ENCODE results near the gene COL19A1. TPM values are rescaled to one million over a fixed set of nuclear protein-coding genes. Genes with fewer than 3 reads are reported as not detected.

COL19A1 gene
- total and polyA plus RNA-seq, 2 of the 13 experiments (the other 11 are each of a cell fraction or from before 2014, with no cell fraction given) = not detected

DNA sequence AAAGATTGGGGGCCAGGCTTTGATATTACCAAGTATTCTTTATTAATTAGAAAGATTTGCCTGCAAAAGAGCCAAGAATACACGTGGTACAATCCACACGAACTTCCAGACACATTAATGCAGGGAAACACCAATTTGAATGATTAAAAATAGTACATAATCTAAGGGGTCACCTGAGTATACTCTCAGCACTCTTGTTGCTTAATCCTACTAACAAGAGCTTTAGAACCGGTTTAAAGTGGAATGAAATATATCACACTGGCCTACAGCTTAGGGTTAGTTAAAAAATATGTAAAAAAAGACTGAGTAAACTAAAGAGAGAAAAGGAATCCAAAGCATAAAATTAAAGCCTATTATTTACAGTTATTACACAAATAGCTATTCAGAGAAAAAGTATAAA, 387.6 kb downstream of the COL19A1 start:
- WGBS (ENCODE audit: low lambda C conversion rate) = 1% methylated on average over 3 of the region's 3 CpGs
- no peaks in the 10 kb centered on the region for H4K20me1 ChIP-seq (ENCODE audit: insufficient read depth, low read length)
- H3K9me3 ChIP-seq (ENCODE audit: low read length) = no peaks in the 10 kb centered on the region
- H3K27ac ChIP-seq (ENCODE audit: extremely low read length, insufficient read depth, low read length) = no peak overlapping the region
- in situ Hi-C loops (cut with HindIII; ENCODE audit: extremely low pct_ligation_motif_present, low pct_unique_long_range_greater_than_20kb) = no loop called here
- no peaks in the 10 kb centered on the region for H3K79me2 ChIP-seq (ENCODE audit: insufficient read depth, low read length)
- H3K27me3 ChIP-seq (ENCODE audit: control insufficient read depth in 1 of 2, insufficient read depth in 2 of 2, low read length in 2 of 2) = no peaks in the 10 kb centered on the region
- TF ChIP-seq KLF13 (CRISPR knock-in tag; IDR thresholded peaks at IDR 0.05) (no peak), HMG20B (CRISPR knock-in tag; conservative IDR thresholded peaks at IDR 0.05) (no peak), SRY (CRISPR knock-in tag; IDR thresholded peaks at IDR 0.05) (no peak), MIER2 (CRISPR knock-in tag; IDR thresholded peaks at IDR 0.05) (no peak), RAD21 (CRISPR knock-in tag; IDR thresholded peaks at IDR 0.05) (no peak), GPN1 (CRISPR knock-in tag; IDR thresholded peaks at IDR 0.05; ENCODE audit: borderline replicate concordance) (no peak), ZNF20 (CRISPR knock-in tag; IDR thresholded peaks at IDR 0.05) (no peak)
- FAIRE-seq (no peak), DNase-seq (ENCODE audit: low spot score) (no peak), ATAC-seq (no peak)
- intact Hi-C loops (cut with micrococcal nuclease; ENCODE audit: unreplicated experiment) = no loop called here
- H3K9ac ChIP-seq (ENCODE audit: insufficient read depth, low read depth, low read length) = no peak overlapping the region
- POLR2A ChIA-PET = no interaction called here
- no TSS peak for BruUV-seq (replicated peaks)
- no peaks in the 10 kb centered on the region for H3K4me1 ChIP-seq (ENCODE audit: insufficient read depth, low read length)
- no peaks in the 10 kb centered on the region for H3K36me3 ChIP-seq (replicated peaks in 1 of 2; ENCODE audit: control insufficient read depth in 1 of 2, insufficient read depth in 2 of 2, low read length in 2 of 2)
- no peak overlapping the region for H3K4me2 ChIP-seq (ENCODE audit: low read depth, low read length)
- no peak overlapping the region for H2AFZ ChIP-seq (ENCODE audit: low read length)
- CTCF ChIA-PET (ENCODE audit: low intra/inter-chr PET ratio, low total read pairs) = no interaction called here
- no peak overlapping the region for H3K4me3 ChIP-seq (replicated peaks in 1 of 3; ENCODE audit: insufficient read depth in 1 of 3, low read depth in 2 of 3, low read length in 3 of 3)

DNA sequence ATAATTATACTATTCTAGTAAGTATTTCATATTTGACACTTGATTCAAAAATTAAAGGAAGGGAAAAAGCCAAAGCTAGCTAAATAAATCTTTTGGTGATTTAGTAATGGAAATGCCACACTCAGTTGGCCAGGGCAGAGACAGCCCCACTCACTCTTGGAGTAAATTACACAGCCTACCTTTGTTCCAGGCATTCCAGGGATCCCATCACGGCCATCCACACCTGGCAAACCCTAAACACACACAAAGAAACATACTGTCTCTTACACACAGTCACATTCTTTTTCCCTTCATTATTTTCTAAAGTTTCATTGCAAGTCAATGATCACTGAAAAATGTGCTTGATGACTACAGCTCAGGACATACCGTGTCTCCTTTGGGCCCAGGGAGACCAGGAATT, 388.4 kb downstream of the COL19A1 start:
- H3K27me3 ChIP-seq (ENCODE audit: control insufficient read depth in 1 of 2, insufficient read depth in 2 of 2, low read length in 2 of 2) = no peaks in the 10 kb centered on the region
- intact Hi-C loops (cut with micrococcal nuclease; ENCODE audit: unreplicated experiment) = no loop called here
- ATAC-seq (no peak), DNase-seq (ENCODE audit: low spot score) (no peak), FAIRE-seq (no peak)
- ChIA-PET POLR2A (no interaction called here), CTCF (ENCODE audit: low intra/inter-chr PET ratio, low total read pairs) (no interaction called here)
- no peak overlapping the region for H3K4me3 ChIP-seq (replicated peaks in 1 of 3; ENCODE audit: insufficient read depth in 1 of 3, low read depth in 2 of 3, low read length in 3 of 3)
- 2% methylated on average over 2 of the region's 2 CpGs for WGBS (ENCODE audit: low lambda C conversion rate)
- H4K20me1 ChIP-seq (ENCODE audit: insufficient read depth, low read length) = no peaks in the 10 kb centered on the region
- no peaks in the 10 kb centered on the region for H3K9me3 ChIP-seq (ENCODE audit: low read length)
- H3K79me2 ChIP-seq (ENCODE audit: insufficient read depth, low read length) = no peaks in the 10 kb centered on the region
- no peak overlapping the region for H2AFZ ChIP-seq (ENCODE audit: low read length)
- no TSS peak for BruUV-seq (replicated peaks)
- in situ Hi-C loops (cut with HindIII; ENCODE audit: extremely low pct_ligation_motif_present, low pct_unique_long_range_greater_than_20kb) = no loop called here
- no peaks in the 10 kb centered on the region for H3K4me1 ChIP-seq (ENCODE audit: insufficient read depth, low read length)
- H3K9ac ChIP-seq (ENCODE audit: insufficient read depth, low read depth, low read length) = no peak overlapping the region
- no peak overlapping the region for H3K4me2 ChIP-seq (ENCODE audit: low read depth, low read length)
- H3K27ac ChIP-seq (ENCODE audit: extremely low read length, insufficient read depth, low read length) = no peak overlapping the region
- no peaks in the 10 kb centered on the region for H3K36me3 ChIP-seq (replicated peaks in 1 of 2; ENCODE audit: control insufficient read depth in 1 of 2, insufficient read depth in 2 of 2, low read length in 2 of 2)
- TF ChIP-seq PHB2 (IDR thresholded peaks at IDR 0.05; ENCODE audit: partially characterized antibody) = no peak
- TF ChIP-seq REPIN1 (CRISPR knock-in tag; IDR thresholded peaks at IDR 0.05; ENCODE audit: borderline replicate concordance, low read depth) = no peak
- TF ChIP-seq, protein P1, sequence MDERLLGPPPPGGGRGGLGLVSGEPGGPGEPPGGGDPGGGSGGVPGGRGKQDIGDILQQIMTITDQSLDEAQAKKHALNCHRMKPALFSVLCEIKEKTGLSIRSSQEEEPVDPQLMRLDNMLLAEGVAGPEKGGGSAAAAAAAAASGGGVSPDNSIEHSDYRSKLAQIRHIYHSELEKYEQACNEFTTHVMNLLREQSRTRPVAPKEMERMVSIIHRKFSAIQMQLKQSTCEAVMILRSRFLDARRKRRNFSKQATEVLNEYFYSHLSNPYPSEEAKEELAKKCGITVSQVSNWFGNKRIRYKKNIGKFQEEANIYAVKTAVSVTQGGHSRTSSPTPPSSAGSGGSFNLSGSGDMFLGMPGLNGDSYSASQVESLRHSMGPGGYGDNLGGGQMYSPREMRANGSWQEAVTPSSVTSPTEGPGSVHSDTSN (CRISPR knock-in tag; IDR thresholded peaks at IDR 0.05) = no peak
- TF ChIP-seq, protein P2, sequence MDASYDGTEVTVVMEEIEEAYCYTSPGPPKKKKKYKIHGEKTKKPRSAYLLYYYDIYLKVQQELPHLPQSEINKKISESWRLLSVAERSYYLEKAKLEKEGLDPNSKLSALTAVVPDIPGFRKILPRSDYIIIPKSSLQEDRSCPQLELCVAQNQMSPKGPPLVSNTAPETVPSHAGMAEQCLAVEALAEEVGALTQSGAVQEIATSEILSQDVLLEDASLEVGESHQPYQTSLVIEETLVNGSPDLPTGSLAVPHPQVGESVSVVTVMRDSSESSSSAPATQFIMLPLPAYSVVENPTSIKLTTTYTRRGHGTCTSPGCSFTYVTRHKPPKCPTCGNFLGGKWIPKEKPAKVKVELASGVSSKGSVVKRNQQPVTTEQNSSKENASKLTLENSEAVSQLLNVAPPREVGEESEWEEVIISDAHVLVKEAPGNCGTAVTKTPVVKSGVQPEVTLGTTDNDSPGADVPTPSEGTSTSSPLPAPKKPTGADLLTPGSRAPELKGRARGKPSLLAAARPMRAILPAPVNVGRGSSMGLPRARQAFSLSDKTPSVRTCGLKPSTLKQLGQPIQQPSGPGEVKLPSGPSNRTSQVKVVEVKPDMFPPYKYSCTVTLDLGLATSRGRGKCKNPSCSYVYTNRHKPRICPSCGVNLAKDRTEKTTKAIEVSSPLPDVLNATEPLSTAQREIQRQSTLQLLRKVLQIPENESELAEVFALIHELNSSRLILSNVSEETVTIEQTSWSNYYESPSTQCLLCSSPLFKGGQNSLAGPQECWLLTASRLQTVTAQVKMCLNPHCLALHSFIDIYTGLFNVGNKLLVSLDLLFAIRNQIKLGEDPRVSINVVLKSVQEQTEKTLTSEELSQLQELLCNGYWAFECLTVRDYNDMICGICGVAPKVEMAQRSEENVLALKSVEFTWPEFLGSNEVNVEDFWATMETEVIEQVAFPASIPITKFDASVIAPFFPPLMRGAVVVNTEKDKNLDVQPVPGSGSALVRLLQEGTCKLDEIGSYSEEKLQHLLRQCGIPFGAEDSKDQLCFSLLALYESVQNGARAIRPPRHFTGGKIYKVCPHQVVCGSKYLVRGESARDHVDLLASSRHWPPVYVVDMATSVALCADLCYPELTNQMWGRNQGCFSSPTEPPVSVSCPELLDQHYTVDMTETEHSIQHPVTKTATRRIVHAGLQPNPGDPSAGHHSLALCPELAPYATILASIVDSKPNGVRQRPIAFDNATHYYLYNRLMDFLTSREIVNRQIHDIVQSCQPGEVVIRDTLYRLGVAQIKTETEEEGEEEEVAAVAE (CRISPR knock-in tag; IDR thresholded peaks at IDR 0.05; ENCODE audit: borderline replicate concordance) = no peak
- TF ChIP-seq ZNF224 (CRISPR knock-in tag; IDR thresholded peaks at IDR 0.05) = no peak
- TF ChIP-seq, protein P3, sequence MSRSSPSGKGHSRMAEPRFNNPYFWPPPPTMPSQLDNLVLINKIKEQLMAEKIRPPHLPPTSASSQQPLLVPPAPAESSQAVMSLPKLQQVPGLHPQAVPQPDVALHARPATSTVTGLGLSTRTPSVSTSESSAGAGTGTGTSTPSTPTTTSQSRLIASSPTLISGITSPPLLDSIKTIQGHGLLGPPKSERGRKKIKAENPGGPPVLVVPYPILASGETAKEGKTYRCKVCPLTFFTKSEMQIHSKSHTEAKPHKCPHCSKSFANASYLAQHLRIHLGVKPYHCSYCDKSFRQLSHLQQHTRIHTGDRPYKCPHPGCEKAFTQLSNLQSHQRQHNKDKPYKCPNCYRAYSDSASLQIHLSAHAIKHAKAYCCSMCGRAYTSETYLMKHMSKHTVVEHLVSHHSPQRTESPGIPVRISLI (CRISPR knock-in tag; IDR thresholded peaks at IDR 0.05; ENCODE audit: borderline replicate concordance) = no peak
- TF ChIP-seq, protein P4, sequence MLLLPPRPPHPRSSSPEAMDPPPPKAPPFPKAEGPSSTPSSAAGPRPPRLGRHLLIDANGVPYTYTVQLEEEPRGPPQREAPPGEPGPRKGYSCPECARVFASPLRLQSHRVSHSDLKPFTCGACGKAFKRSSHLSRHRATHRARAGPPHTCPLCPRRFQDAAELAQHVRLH (CRISPR knock-in tag; IDR thresholded peaks at IDR 0.05; ENCODE audit: borderline replicate concordance, low read depth) = no peak
